GM21360 (cell line): ENCODE measurements around the gene EIF4ENIF1.
"Not testable (repeated sequence)": the region's sequence is repeated elsewhere in the genome, so short reads cannot be mapped to it uniquely, and the experiment has no call there.

Experiments
- ATAC-seq: cut with Tn5 transposase; IDR thresholded peaks from one replicate; pipeline ENCODE4 v1.9.1; 2021; ENCODE audit warnings: mild to moderate bottlenecking, moderate library complexity; ENCODE audit not compliant: unreplicated experiment

EIF4ENIF1 gene

GRCh38 chr22:31445642-31446041, 44.0 kb downstream of the EIF4ENIF1 start:
- ATAC-seq = no peak

DNA sequence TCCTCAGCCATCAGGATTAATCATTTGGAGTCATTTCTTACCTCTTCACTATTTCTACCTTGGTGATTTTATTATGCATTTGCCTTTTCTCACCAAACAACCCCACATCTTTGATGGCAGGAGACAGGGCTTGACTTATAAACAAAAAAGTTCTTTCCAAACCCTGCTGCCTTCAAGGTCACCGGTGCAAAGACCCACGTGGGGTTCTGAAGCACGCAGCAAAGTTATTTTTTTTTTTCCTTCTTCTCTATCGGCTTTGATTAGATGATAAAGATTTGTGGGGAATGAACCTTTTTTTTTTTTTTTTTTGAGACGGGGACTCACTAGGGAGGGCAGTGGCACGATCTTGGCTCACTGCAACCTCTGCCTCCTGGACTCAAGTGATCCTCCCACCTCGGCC, 46.1 kb downstream of the EIF4ENIF1 start:
- ATAC-seq = no peak

DNA sequence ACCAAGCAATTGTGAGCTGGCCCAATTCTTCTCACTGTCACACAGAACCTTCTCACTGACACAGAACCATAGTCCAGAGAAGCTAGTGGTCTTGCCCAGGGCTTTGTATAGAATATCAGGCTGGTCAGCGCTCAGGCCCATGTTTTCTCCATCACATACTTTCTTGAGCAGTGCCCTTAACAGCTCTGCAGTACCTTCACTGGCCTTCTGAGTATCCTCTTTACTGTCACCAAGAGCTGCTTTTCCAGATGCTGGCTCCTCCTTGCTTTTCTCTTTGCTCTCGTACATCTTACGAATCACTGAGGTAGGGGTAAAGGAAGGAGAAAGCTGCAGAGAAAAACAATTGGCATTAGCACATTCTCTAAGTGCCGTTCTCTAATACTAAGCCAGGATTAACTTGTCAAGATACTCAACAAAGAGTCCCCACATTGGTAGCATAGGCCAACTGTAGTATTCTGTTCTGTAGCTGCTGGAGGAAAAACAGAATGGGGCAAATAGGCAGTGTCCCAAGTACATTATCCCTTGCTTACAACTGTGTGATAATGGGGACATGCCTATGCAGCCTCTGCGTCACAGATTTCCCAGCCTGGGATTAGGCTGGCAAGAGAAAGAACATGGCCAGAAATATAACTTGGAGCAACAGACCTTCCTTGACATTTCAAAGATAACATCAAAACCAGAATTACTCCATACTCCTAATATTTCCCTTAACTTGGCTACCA, 46.7 kb downstream of the EIF4ENIF1 start:
- ATAC-seq = no peak

DNA sequence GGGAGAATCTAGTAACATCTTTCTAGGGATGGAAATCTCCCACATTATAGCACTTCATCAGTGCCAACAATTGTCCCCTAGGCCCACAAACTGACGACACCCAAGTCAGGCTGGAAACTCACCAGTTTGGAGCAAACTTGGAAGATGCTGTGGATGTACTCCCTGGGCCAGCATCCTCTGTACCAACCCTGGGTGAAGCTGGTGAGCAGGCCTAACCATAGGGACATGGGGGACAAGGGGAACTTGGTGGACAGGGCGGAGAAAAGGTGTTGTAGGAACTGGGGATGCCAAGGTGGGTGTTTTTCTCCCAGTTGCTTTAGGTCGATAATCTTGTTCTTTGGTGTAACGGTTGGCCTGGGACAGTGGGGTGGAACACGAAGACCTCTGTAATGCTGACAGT, 48.0 kb downstream of the EIF4ENIF1 start:
- ATAC-seq = no peak

- no peak for ATAC-seq
Observed at GRCh38 chr22:31440681-31441080, 49.0 kb downstream of the EIF4ENIF1 start.

DNA sequence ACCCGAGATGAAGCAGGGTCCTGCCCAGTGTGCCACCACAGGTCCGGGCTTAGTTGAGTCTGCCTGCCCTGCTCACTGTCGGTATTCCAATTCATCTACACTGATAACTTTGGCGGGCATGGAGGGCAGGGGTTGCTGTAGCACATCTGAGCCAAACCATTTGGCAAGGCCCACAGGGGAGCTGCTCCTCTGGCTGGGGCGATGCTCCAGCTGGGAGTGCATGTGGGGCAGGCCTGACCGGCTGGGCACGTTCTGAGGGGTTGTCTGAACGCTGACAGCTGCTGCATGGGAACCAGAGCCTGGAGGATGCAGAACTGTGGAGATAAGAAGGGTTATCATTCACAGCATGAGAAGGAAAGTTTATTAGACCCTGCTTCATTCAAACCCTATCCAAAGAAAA, 49.8 kb downstream of the EIF4ENIF1 start:
- no peak for ATAC-seq

GRCh38 chr22:31436132-31436531, 53.5 kb downstream of the EIF4ENIF1 start:
- ATAC-seq = no peak

DNA sequence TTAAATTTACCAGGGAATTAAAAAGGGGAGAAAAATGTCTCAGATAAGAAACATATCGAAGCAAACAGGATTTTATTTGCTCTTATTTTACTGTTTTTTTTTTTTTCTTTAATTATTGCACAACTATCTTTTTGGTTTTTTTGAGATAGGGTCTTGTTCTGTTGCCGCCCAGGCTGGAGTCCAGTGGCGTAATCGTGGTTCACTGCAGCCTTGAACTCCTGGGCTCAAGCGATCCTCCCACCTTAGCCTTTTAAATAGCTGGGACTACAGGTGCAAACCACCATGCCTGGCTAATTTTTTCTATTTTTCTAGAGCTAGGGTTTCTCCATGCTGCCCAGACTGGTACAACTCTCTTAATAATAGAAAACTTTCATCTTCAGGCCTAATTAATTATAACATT, 57.7 kb downstream of the EIF4ENIF1 start:
- no peak for ATAC-seq

- ATAC-seq = no peak
Observed at GRCh38 chr22:31425331-31426050, 64.2 kb downstream of the EIF4ENIF1 start.

DNA sequence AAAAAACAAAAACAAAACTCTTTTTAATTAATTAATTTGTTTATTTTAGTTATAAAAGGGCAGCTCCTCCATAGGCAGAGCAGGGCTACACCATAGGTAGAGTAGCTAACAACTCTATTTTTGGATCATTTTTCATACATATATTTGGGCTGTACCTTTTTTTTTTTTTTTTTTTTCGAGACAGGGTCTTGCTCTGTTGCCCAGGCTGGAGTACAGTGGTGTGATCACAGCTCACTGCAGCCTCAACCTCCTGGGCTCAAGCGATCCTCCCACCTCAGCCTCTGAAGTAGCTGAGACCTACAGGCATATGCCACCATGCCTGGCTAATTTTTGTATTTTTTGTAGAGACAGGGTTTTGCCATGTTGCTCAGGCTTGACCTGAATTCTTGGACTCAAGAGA, 87.3 kb downstream of the EIF4ENIF1 start:
- not testable (repeated sequence) for ATAC-seq

- ATAC-seq = no peak
Observed at GRCh38 chr22:31400023-31400397, 89.6 kb downstream of the EIF4ENIF1 start.

GRCh38 chr22:31399211-31400022, 90.2 kb downstream of the EIF4ENIF1 start, which contains the start of gene DRG1:
Gene DRG1, plus strand, starts transcription at chr22:31399604. Its CDS starts 80 bp downstream, at chr22:31399684.
- peak; percentile 88 for ATAC-seq

GRCh38 chr22:31398231-31398630, 91.4 kb downstream of the EIF4ENIF1 start:
- ATAC-seq = no peak

DNA sequence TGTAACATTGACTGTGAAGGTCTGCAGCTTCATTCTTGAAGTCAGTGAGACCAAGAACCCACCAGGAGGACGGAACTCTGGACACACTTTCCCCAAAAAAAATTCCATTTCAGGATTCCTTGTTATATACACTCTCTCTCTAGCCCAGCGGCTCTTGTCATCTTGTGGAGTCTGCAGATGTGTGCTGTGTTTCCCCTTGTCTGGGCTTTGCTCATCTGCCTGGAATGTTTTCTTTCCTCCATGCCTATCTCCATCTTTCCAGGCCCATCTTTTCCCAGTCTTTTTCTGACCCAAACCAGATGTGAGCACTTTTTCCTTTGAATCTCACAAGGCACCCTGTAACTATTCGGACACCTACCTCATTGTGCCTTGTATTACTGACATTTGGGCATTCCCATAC, 95.3 kb downstream of the EIF4ENIF1 start:
- ATAC-seq = no peak

GRCh38 chr22:31393893-31394292, 95.7 kb downstream of the EIF4ENIF1 start:
- no peak for ATAC-seq
